K562 (cell line): ENCODE data around the gene CHCHD1. TPM values are rescaled to one million over a fixed set of nuclear protein-coding genes. Genes with fewer than 3 reads are reported as not detected.

Experiments
- BCLAF1 ChIP-seq, 2 experiments: fragments of 450-650 bp in 1 of 2; IDR thresholded peaks; 2 replicates each; pipeline ENCODE4 v1.6.1; 2011 to 2017; ENCODE audit warnings: low read depth in 2 of 2, antibody characterized with exemption in 1 of 2, borderline replicate concordance in 1 of 2, low read length in 1 of 2, mild to moderate bottlenecking in 1 of 2, mixed read lengths in 1 of 2; ENCODE audit not compliant: control insufficient read depth in 1 of 2
- CBFB ChIP-seq: sonication (generic); formaldehyde crosslinking; IDR thresholded peaks from 2 replicates; pipeline ENCODE4 v1.4.0; 2020; ENCODE audit warnings: mild to moderate bottlenecking, missing genetic modification reagents
- DIDO1 ChIP-seq: fragments of 450-650 bp; IDR thresholded peaks from 2 replicates; pipeline ENCODE4 v1.6.1; 2016; ENCODE audit warnings: low read depth, missing biosample characterization, missing genetic modification characterization
- E2F3 ChIP-seq: fragments of 250-450 bp; sonication (Bioruptor Pico); IDR thresholded peaks from 2 replicates; pipeline ENCODE4 v1.4.0; 2020; ENCODE audit warnings: mild to moderate bottlenecking
- E2F5 ChIP-seq: sonication (generic); formaldehyde crosslinking; IDR thresholded peaks from 2 replicates; pipeline ENCODE4 v1.8.0; 2022; ENCODE audit warnings: mild to moderate bottlenecking, missing genetic modification reagents
- ELF2 ChIP-seq: fragments of 250-450 bp; sonication (Bioruptor Pico); IDR thresholded peaks from 2 replicates; pipeline ENCODE4 v1.5.0; 2021; ENCODE audit warnings: mild to moderate bottlenecking
- FOXK2 ChIP-seq, 2 experiments: fragments of 450-650 bp; IDR thresholded peaks in 1 of 2; conservative IDR thresholded peaks in 1 of 2; 2 replicates each; pipeline ENCODE4 v1.6.1; 2016; ENCODE audit warnings: low read depth in 2 of 2, mild to moderate bottlenecking in 1 of 2
- GMEB1 ChIP-seq: fragments of 250-450 bp; sonication (Bioruptor Pico); IDR thresholded peaks from 2 replicates; pipeline ENCODE4 v1.4.0; 2020; ENCODE audit warnings: mild to moderate bottlenecking
- LEF1 ChIP-seq: fragments of 450-650 bp; IDR thresholded peaks from 2 replicates; pipeline ENCODE4 v1.6.1; 2016; ENCODE audit warnings: mild to moderate bottlenecking
- MAFK ChIP-seq: IDR thresholded peaks from 2 replicates; pipeline ENCODE4 v1.6.1; 2011; ENCODE audit warnings: low read length, improper control_type of control experiment
- RERE ChIP-seq: sonication (generic); formaldehyde crosslinking; IDR thresholded peaks from 2 replicates; pipeline ENCODE4 v1.8.0; 2023; ENCODE audit warnings: missing genetic modification reagents, mild to moderate bottlenecking, borderline replicate concordance
- SIN3B ChIP-seq: fragments of 450-650 bp; IDR thresholded peaks from 2 replicates; pipeline ENCODE4 v1.6.1; 2017; ENCODE audit warnings: low read depth, mild to moderate bottlenecking, moderate library complexity
- TEAD1 ChIP-seq, 2 experiments: fragments of 450-650 bp in 1 of 2; sonication (generic) in 1 of 2; formaldehyde crosslinking; IDR thresholded peaks; 2 replicates each; pipeline versions ENCODE4 v1.4.0 to v1.8.0; 2020 to 2022; ENCODE audit warnings: mild to moderate bottlenecking in 2 of 2, missing genetic modification reagents in 1 of 2
- ZNF511 ChIP-seq: sonication (generic); formaldehyde crosslinking; IDR thresholded peaks from 2 replicates; pipeline ENCODE4 v1.8.0; 2022; ENCODE audit warnings: mild to moderate bottlenecking, missing genetic modification reagents
- polyA plus RNA-seq, 8 experiments: library from polyadenylated mRNA; depleted of rRNA in 4 of 8; stranded (reverse) in 5 of 8; unstranded in 3 of 8; fragments of >200 nt; fragmentation: Nextera tagmentation in 2 of 8; fragmentation: Illumina TruSeq in 1 of 8; extraction: Ambion mirVana in 2 of 8; extraction: Trizol in 1 of 8; gene quantifications; 2 replicates each; pipeline versions ENCODE4 v1.2.1 to v1.2.3, GENCODE V29; 2011 to 2014; ENCODE audit warnings: inconsistent platforms in 1 of 8, missing spikeins in 1 of 8
- total RNA-seq, 7 experiments: library from RNA; depleted of rRNA in 6 of 7; stranded (reverse); fragments of >200 nt in 6 of 7; fragmentation: Illumina TruSeq in 2 of 7; extraction: Trizol in 2 of 7; gene quantifications; 2 replicates each; pipeline versions ENCODE4 v1.2.1 to v1.2.3, GENCODE V29; 2011 to 2021; ENCODE audit warnings: low replicate concordance in 1 of 7

Gene CHCHD1
- total and polyA plus RNA-seq, 9 of the 15 experiments (the other 6 are each of a cell fraction or from before 2014, with no cell fraction given): 52.9 to 126 (median 83.4) TPM

- no peak for TF ChIP-seq BCLAF1 (IDR thresholded peaks at IDR 0.05; ENCODE audit: borderline replicate concordance in 1 of 2, control insufficient read depth in 1 of 2, low read depth in 2 of 2, low read length in 1 of 2)
- no peak for TF ChIP-seq MAFK
- no peak for TF ChIP-seq FOXK2 (conservative IDR thresholded peaks at IDR 0.05 in 1 of 2, IDR thresholded peaks at IDR 0.05 in 1 of 2; ENCODE audit: low read depth in 2 of 2)
- no peak for TF ChIP-seq RERE (CRISPR knock-in tag)
- no peak for TF ChIP-seq CBFB
- TF ChIP-seq LEF1: peak; percentile 33; the same call in 1 of the 2 replicates
- no peak for TF ChIP-seq ZNF511 (CRISPR knock-in tag)
- 0 out of 2 replicates have a peak, but pooled peaks have one; percentile 13 for TF ChIP-seq GMEB1 (CRISPR knock-in tag)
- no peak for TF ChIP-seq E2F5
- TF ChIP-seq DIDO1 (tag): no peak
- TF ChIP-seq TEAD1 (CRISPR knock-in tag; IDR thresholded peaks at IDR 0.05): peak in 1 of 2 experiments; percentile 52; a peak in 1 of 4 replicates
- no peak for TF ChIP-seq E2F3 (CRISPR knock-in tag)
- peak; percentile 39; the same call in 1 of the 2 replicates for TF ChIP-seq ELF2
- no peak for TF ChIP-seq SIN3B
Measured at GRCh38 chr10:73809061-73809818, 27.4 kb downstream of the CHCHD1 start (continued).
